Mucosa of descending colon (tissue), 3 donors: Measurements from ENCODE around the gene INTU. TPM values are rescaled to one million over a fixed set of nuclear protein-coding genes. Genes with fewer than 3 reads are reported as not detected.

ENCODE experiments used
- ATAC-seq: fragments of 200-7000 bp; cut with Tn5 transposase; one replicate; pipeline ENCODE4 v1.9.1; 2020; ENCODE audit warnings: mild to moderate bottlenecking, moderate library complexity
- DNase-seq, 3 donors: peaks; one replicate each; pipeline ENCODE4 v3.0.0-alpha.2; 2020
- H3K36me3 ChIP-seq: fragments of 200-600 bp; one replicate; pipeline ENCODE4 v1.8.0; 2021; ENCODE audit warnings: low read depth, mild to moderate bottlenecking
- H3K4me1 ChIP-seq: fragments of 200-600 bp; one replicate; pipeline ENCODE4 v1.8.0; 2021; ENCODE audit warnings: low read depth, mild to moderate bottlenecking
- H3K4me3 ChIP-seq: fragments of 200-600 bp; one replicate; pipeline ENCODE4 v1.8.0; 2021; ENCODE audit warnings: mild to moderate bottlenecking
- H3K9me3 ChIP-seq: fragments of 200-600 bp; one replicate; pipeline ENCODE4 v1.8.0; 2021; ENCODE audit warnings: mild to moderate bottlenecking
- CTCF ChIP-seq: fragments of 200-600 bp; IDR thresholded peaks from one replicate; pipeline ENCODE4 v1.8.0; 2022; ENCODE audit warnings: antibody characterized with exemption, mild to moderate bottlenecking
- intact Hi-C, 2 donors: fragments of 100-400 bp; cut with DNase I in 1 of 2; cut with micrococcal nuclease in 1 of 2; formaldehyde crosslinking; loops; one replicate each; pipeline versions ENCODE4 v1.11.0 to v1.11.1; 2022; cut with DNase I, micrococcal nuclease
- total RNA-seq, 3 donors: library from RNA; stranded (reverse); fragmentation: NEBNext Ultra II Directional in 2 of 3; extraction: Animal tissue kit (Norgen Biotek cat#: 25700) in 2 of 3; gene quantifications; one replicate each; pipeline versions ENCODE4 v1.2.1 to v1.2.4, GENCODE V29; 2021 to 2023
- donor health status: DM: no; HTN: no; CAD: no; lungs with moderate emphysema.
- donor health status: DM: no; HTN: no; CAD: no.
- donor health status: DM: no; HTN: yes; CAD: no.

Gene INTU
- total RNA-seq, 3 donors from 2014 or later = 4.2 to 8.2 (median 5.8) TPM

GRCh38 chr4:127698789-127699200 lies 66.0 kb downstream of the INTU start:
- ATAC-seq (no peak), DNase-seq (no peak)
- H3K9me3 ChIP-seq = peaks cover 5% of the 10 kb centered on the region
- no peaks in the 10 kb centered on the region for H3K36me3 ChIP-seq
- H3K4me1 ChIP-seq = no peaks in the 10 kb centered on the region
- no peak for TF ChIP-seq CTCF
- intact Hi-C loops = no loop called here
- H3K4me3 ChIP-seq = no peak overlapping the region

- no peak for DNase-seq
- no peaks in the 10 kb centered on the region for H3K9me3 ChIP-seq
Measured at GRCh38 chr4:127708985-127709384, 76.2 kb downstream of the INTU start.

GRCh38 chr4:127709456-127709855 lies 76.7 kb downstream of the INTU start:
- Histone ChIP-seq H3K9me3 (no peaks in the 10 kb centered on the region), H3K4me1 (no peaks in the 10 kb centered on the region), H3K36me3 (no peaks in the 10 kb centered on the region), H3K4me3 (no peak overlapping the region)
- DNase-seq = no peak
- no peak for ATAC-seq
- intact Hi-C loops = no loop called here
- no peak for TF ChIP-seq CTCF

More at GRCh38 chr4:127708985-127709384, 76.2 kb downstream of the INTU start:
- TF ChIP-seq CTCF = no peak
- no peaks in the 10 kb centered on the region for H3K4me1 ChIP-seq
- no peak for ATAC-seq
- intact Hi-C loops = no loop called here
- H3K4me3 ChIP-seq = no peak overlapping the region
- no peaks in the 10 kb centered on the region for H3K36me3 ChIP-seq

- intact Hi-C loops = loop anchor here in 1 of 2 donors (5.0 kb wide), 1 partner anchor 123 kb away; no protein-coding TSS in a partner anchor
- no peaks in the 10 kb centered on the region for H3K9me3 ChIP-seq
- DNase-seq = no peak
- no peak within 1 kb of the TSS for H3K4me3 ChIP-seq
- no peak for TF ChIP-seq CTCF
- H3K36me3 ChIP-seq = no peaks in the 10 kb centered on the region
- no peak for ATAC-seq
- no peaks in the 10 kb centered on the region for H3K4me1 ChIP-seq
Measured at GRCh38 chr4:127730142-127730913, 97.6 kb downstream of the INTU start, which contains the start of gene SLC25A31. TSS of gene SLC25A31 (plus strand) at chr4:127730400. CDS start at chr4:127730546, 146 bp downstream.

GRCh38 chr4:127731406-127731805 lies 98.6 kb downstream of the INTU start:
- H3K4me3 ChIP-seq = no peak overlapping the region
- no peaks in the 10 kb centered on the region for H3K36me3 ChIP-seq
- DNase-seq = no peak
- intact Hi-C loops = loop anchor here in 1 of 2 donors (5.0 kb wide), 1 partner anchor 124 kb away; no protein-coding TSS in a partner anchor
- ATAC-seq = no peak
- H3K4me1 ChIP-seq = no peaks in the 10 kb centered on the region
- no peaks in the 10 kb centered on the region for H3K9me3 ChIP-seq
- TF ChIP-seq CTCF = no peak
